MCF 10A (cell line): ENCODE measurements around the gene NEK5. TPM values are rescaled to one million over a fixed set of nuclear protein-coding genes. Genes with fewer than 3 reads are reported as not detected.

Source experiments
- BruUV-seq: library from RNA; stranded (reverse); fragments of 400-500 nt; replicated peaks from 2 replicates; lab custom pipeline; 2021; lab: Mats Ljungman, UMichigan
- CTCF ChIA-PET: fragments of 300-600 bp; sonication (Branson Sonifier 250); formaldehyde crosslinking; extraction: SDS; loops from one replicate; lab custom pipeline; 2021; ENCODE audit warnings: antibody characterized with exemption, inconsistent platforms; lab: Yijun Ruan, JAX
- POLR2A ChIA-PET: fragments of 300-600, 350-650 bp; sonication (Branson Sonifier 250); formaldehyde crosslinking; extraction: SDS; loops from one replicate; lab custom pipeline; 2020; ENCODE audit warnings: antibody characterized with exemption, inconsistent platforms; lab: Yijun Ruan, JAX
- DNase-seq: peaks from one replicate; pipeline ENCODE4 v3.0.0-alpha.2; 2018; ENCODE audit not compliant: unreplicated experiment
- H3K27ac Mint-ChIP-seq: one replicate; pipeline ENCODE4 v1.8.0; 2022; ENCODE audit warnings: mild to moderate bottlenecking, low read depth, mixed read lengths; ENCODE audit not compliant: unreplicated experiment
- H3K27me3 Mint-ChIP-seq: one replicate; pipeline ENCODE4 v1.8.0; 2022; ENCODE audit warnings: mixed read lengths; ENCODE audit not compliant: insufficient read depth, unreplicated experiment
- H3K36me3 Mint-ChIP-seq: one replicate; pipeline ENCODE4 v1.8.0; 2022; ENCODE audit warnings: mild to moderate bottlenecking, moderate library complexity, mixed read lengths; ENCODE audit not compliant: insufficient read depth, unreplicated experiment
- H3K4me1 Mint-ChIP-seq: one replicate; pipeline ENCODE4 v1.8.0; 2022; ENCODE audit warnings: mixed read lengths; ENCODE audit not compliant: insufficient read depth, unreplicated experiment
- H3K4me3 Mint-ChIP-seq: one replicate; pipeline ENCODE4 v1.8.0; 2022; ENCODE audit warnings: mild to moderate bottlenecking, moderate library complexity, mixed read lengths; ENCODE audit not compliant: unreplicated experiment
- H3K9me3 Mint-ChIP-seq: one replicate; pipeline ENCODE4 v1.8.0; 2022; ENCODE audit warnings: mixed read lengths; ENCODE audit not compliant: unreplicated experiment
- CTCF ChIP-seq: fragments of 200-600 bp; IDR thresholded peaks from one replicate; pipeline ENCODE4 v1.8.0; 2022; ENCODE audit warnings: antibody characterized with exemption, mild to moderate bottlenecking; ENCODE audit not compliant: unreplicated experiment
- intact Hi-C: fragments of 100-400 bp; cut with micrococcal nuclease; formaldehyde crosslinking; loops from 2 replicates; pipeline ENCODE4 v1.14.1; 2022
- total RNA-seq: library from RNA; stranded (reverse); gene quantifications from 2 replicates; pipeline ENCODE4 v1.2.3, GENCODE V29; 2022

NEK5 gene
- total RNA-seq, 1 experiment from 2014 or later, result 0.21 TPM

DNA sequence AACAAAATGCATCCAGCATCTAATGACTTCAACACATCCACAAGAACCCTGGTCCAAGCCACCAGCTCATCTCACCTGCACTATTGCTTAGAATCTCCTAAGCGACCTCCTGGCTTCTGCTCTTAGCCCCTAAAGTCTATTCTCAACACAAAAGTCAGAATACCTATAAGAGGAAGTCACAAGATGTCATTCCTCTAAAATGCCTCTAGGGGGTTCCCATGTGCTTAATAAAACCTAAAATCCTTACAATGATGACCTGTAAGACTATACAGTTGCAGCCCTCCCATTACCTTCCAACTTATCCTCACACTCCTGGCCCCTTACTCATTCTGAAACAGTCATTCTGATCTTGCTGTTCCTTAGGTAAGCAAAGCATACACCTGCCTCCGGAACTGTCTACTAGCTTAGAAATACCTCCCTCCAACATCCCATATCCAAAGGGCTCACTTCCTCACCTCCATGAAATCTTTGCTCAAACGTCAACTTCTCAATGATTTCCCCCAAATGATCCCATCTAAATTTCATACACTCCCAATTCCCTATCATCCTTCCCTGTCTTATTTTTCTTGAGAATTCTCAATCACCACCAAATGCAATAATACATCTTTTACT, 127.6 kb downstream of the NEK5 start:
- intact Hi-C loops, result loop anchor here (1.0 to 5.0 kb wide), 4 partner anchors 126 to 451 kb away; partner anchors contain the start of gene VPS36
- ChIA-PET POLR2A (interaction anchor here (1.1 to 3.9 kb wide), 2 partner anchors 11 to 126 kb away, joined by 3 to 13 read pairs; partner anchors contain the start of gene ALG11), CTCF (interaction anchor here (0.6 to 10.2 kb wide), 25 partner anchors 9 to 607 kb away, joined by 3 to 97 read pairs (median 4); partner anchors contain the start of genes ALG11, ATP7B, NEK3 and NEK5)
- DNase-seq, result peak; percentile 51
- Mint-ChIP-seq H3K9me3 (no peaks in the 10 kb centered on the region), H3K36me3 (no peaks in the 10 kb centered on the region), H3K4me3 (no peak overlapping the region), H3K27me3 (peaks cover 12% of the 10 kb centered on the region), H3K27ac (no peak overlapping the region), H3K4me1 (peaks cover 27% of the 10 kb centered on the region)
- no TSS peak for BruUV-seq
- TF ChIP-seq CTCF, result peak; percentile 60

DNA sequence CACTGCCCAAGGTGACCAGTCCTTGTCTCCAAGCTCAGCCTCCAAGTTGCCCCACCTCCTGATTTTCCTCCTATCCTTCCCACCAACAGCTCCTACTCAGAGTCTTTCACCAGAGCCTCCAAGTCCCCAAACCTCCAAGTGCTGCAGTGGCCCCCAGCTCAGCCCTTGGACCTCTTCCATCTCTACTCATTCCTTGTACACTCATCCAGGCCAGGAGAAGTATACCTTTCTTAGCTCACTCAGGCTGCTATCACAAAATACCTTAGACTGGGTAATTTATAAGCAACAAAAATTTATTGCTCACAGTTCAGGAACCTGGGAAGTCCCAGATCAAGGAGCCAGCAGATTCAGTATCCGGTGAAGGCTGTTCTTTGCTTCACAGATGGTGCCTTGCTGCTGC, 129.0 kb downstream of the NEK5 start:
- intact Hi-C loops, result loop anchor here (5.0 kb wide), 2 partner anchors 103 to 452 kb away; partner anchors contain the start of gene VPS36
- no peak for DNase-seq
- peaks cover 12% of the 10 kb centered on the region for H3K27me3 Mint-ChIP-seq
- TF ChIP-seq CTCF, result no peak
- CTCF ChIA-PET, result interaction anchor here (0.5 to 10.2 kb wide), 13 partner anchors 8 to 797 kb away, joined by 3 to 97 read pairs (median 5); partner anchors contain the start of gene NEK5
- H3K4me1 Mint-ChIP-seq, result peaks cover 22% of the 10 kb centered on the region
- no peak overlapping the region for H3K4me3 Mint-ChIP-seq
- no peaks in the 10 kb centered on the region for H3K9me3 Mint-ChIP-seq
- H3K36me3 Mint-ChIP-seq, result no peaks in the 10 kb centered on the region
- no TSS peak for BruUV-seq
- no peak overlapping the region for H3K27ac Mint-ChIP-seq
- POLR2A ChIA-PET, result interaction anchor here (1.1 to 1.3 kb wide), 2 partner anchors 104 to 129 kb away, joined by 3 read pairs; partner anchors contain the start of gene NEK5

GRCh38 chr13:51999510-51999911, 129.4 kb downstream of the NEK5 start:
- intact Hi-C loops, result loop anchor here (5.0 kb wide), 1 partner anchor 102 kb away; no protein-coding TSS in a partner anchor

More at GRCh38 chr13:51999510-51999911, 129.4 kb downstream of the NEK5 start:
- no peaks in the 10 kb centered on the region for H3K9me3 Mint-ChIP-seq
- peaks cover 22% of the 10 kb centered on the region for H3K4me1 Mint-ChIP-seq
- no peak for TF ChIP-seq CTCF
- no peak overlapping the region for H3K4me3 Mint-ChIP-seq
- DNase-seq, result peak; percentile 14
- ChIA-PET POLR2A (interaction anchor here (0.9 to 1.3 kb wide), 3 partner anchors 13 to 129 kb away, joined by 3 read pairs; partner anchors contain the start of genes ALG11 and NEK5), CTCF (interaction anchor here (0.5 to 10.2 kb wide), 13 partner anchors 8 to 797 kb away, joined by 3 to 97 read pairs (median 5); partner anchors contain the start of gene NEK5)
- H3K36me3 Mint-ChIP-seq, result no peaks in the 10 kb centered on the region
- peaks cover 12% of the 10 kb centered on the region for H3K27me3 Mint-ChIP-seq
- no peak overlapping the region for H3K27ac Mint-ChIP-seq
- no TSS peak for BruUV-seq
